Measurements from ENCODE around the gene GTF3C4.
"Not testable (repeated sequence)": the region's sequence is repeated elsewhere in the genome, so short reads cannot be mapped to it uniquely, and the experiment has no call there.

GTF3C4 gene

GRCh38 chr9:132711846-132712245, 41.6 kb downstream of the GTF3C4 start:
- H3K9me3 ChIP-seq (ENCODE audit: low read depth, low read length): no peaks in the 10 kb centered on the region
- H3K27ac ChIP-seq: no peak overlapping the region
- H3K36me3 ChIP-seq (ENCODE audit: insufficient read depth, low read length): no peaks in the 10 kb centered on the region
- DNase-seq (ENCODE audit: low read depth, low spot score): no peak
- no peak overlapping the region for H3K4me3 ChIP-seq
- no peak overlapping the region for H3K9ac ChIP-seq (ENCODE audit: insufficient read length)
- no peak for TF ChIP-seq POLR2AphosphoS5 (IDR thresholded peaks at IDR 0.05; ENCODE audit: borderline replicate concordance, low read depth, low read length)
- TF ChIP-seq EZH2 (IDR thresholded peaks at IDR 0.05): no peak
- no peak for TF ChIP-seq FOXP2 (optimal IDR thresholded peaks at IDR 0.05; ENCODE audit: control extremely low read depth, extremely low read length, insufficient read depth)

GRCh38 chr9:132712753-132713152, 42.5 kb downstream of the GTF3C4 start:
- TF ChIP-seq FOXP2 (optimal IDR thresholded peaks at IDR 0.05; ENCODE audit: control extremely low read depth, extremely low read length, insufficient read depth) (no peak), EZH2 (IDR thresholded peaks at IDR 0.05) (no peak), POLR2AphosphoS5 (IDR thresholded peaks at IDR 0.05; ENCODE audit: borderline replicate concordance, low read depth, low read length) (no peak)

GRCh38 chr9:132716007-132716406, 45.7 kb downstream of the GTF3C4 start:
- Histone ChIP-seq H3K9ac (ENCODE audit: insufficient read length) (no peak overlapping the region), H3K36me3 (ENCODE audit: insufficient read depth, low read length) (no peaks in the 10 kb centered on the region), H3K27ac (no peak overlapping the region), H3K9me3 (ENCODE audit: low read depth, low read length) (no peaks in the 10 kb centered on the region), H3K4me3 (no peak overlapping the region)
- TF ChIP-seq FOXP2 (optimal IDR thresholded peaks at IDR 0.05; ENCODE audit: control extremely low read depth, extremely low read length, insufficient read depth): no peak
- no peak for TF ChIP-seq EZH2 (IDR thresholded peaks at IDR 0.05)
- no peak for TF ChIP-seq POLR2AphosphoS5 (IDR thresholded peaks at IDR 0.05; ENCODE audit: borderline replicate concordance, low read depth, low read length)
- DNase-seq (ENCODE audit: low read depth, low spot score): no peak

More at GRCh38 chr9:132712753-132713152, 42.5 kb downstream of the GTF3C4 start:
- no peaks in the 10 kb centered on the region for H3K36me3 ChIP-seq (ENCODE audit: insufficient read depth, low read length)
- no peak overlapping the region for H3K9ac ChIP-seq (ENCODE audit: insufficient read length)
- no peak overlapping the region for H3K4me3 ChIP-seq
- no peak for DNase-seq (ENCODE audit: low read depth, low spot score)
- no peaks in the 10 kb centered on the region for H3K9me3 ChIP-seq (ENCODE audit: low read depth, low read length)
- H3K27ac ChIP-seq: no peak overlapping the region

GRCh38 chr9:132717326-132717945, 47.2 kb downstream of the GTF3C4 start:
- Histone ChIP-seq H3K9me3 (ENCODE audit: low read depth, low read length) (no peaks in the 10 kb centered on the region), H3K27ac (no peak overlapping the region), H3K36me3 (ENCODE audit: insufficient read depth, low read length) (no peaks in the 10 kb centered on the region), H3K9ac (ENCODE audit: insufficient read length) (no peak overlapping the region), H3K4me3 (no peak overlapping the region)
- DNase-seq (ENCODE audit: low read depth, low spot score): no peak
- TF ChIP-seq FOXP2 (optimal IDR thresholded peaks at IDR 0.05; ENCODE audit: control extremely low read depth, extremely low read length, insufficient read depth) (no peak), POLR2AphosphoS5 (IDR thresholded peaks at IDR 0.05; ENCODE audit: borderline replicate concordance, low read depth, low read length) (no peak), EZH2 (IDR thresholded peaks at IDR 0.05) (no peak)

GRCh38 chr9:132718381-132718928, 48.2 kb downstream of the GTF3C4 start:
- H3K36me3 ChIP-seq (ENCODE audit: insufficient read depth, low read length); DNase-seq (ENCODE audit: low read depth, low spot score); H3K4me3 ChIP-seq; H3K9ac ChIP-seq (ENCODE audit: insufficient read length); H3K27ac ChIP-seq; H3K9me3 ChIP-seq (ENCODE audit: low read depth, low read length): not testable (repeated sequence)

GRCh38 chr9:132721661-132722060, 51.4 kb downstream of the GTF3C4 start:
- Histone ChIP-seq H3K27ac (no peak overlapping the region), H3K36me3 (ENCODE audit: insufficient read depth, low read length) (no peaks in the 10 kb centered on the region), H3K9me3 (ENCODE audit: low read depth, low read length) (no peaks in the 10 kb centered on the region), H3K9ac (ENCODE audit: insufficient read length) (no peak overlapping the region), H3K4me3 (no peak overlapping the region)
- no peak for DNase-seq (ENCODE audit: low read depth, low spot score)
- TF ChIP-seq EZH2 (IDR thresholded peaks at IDR 0.05): no peak
- no peak for TF ChIP-seq POLR2AphosphoS5 (IDR thresholded peaks at IDR 0.05; ENCODE audit: borderline replicate concordance, low read depth, low read length)
- TF ChIP-seq FOXP2 (optimal IDR thresholded peaks at IDR 0.05; ENCODE audit: control extremely low read depth, extremely low read length, insufficient read depth): no peak

GRCh38 chr9:132722564-132723065, 52.4 kb downstream of the GTF3C4 start:
- Histone ChIP-seq H3K9me3 (ENCODE audit: low read depth, low read length) (no peaks in the 10 kb centered on the region), H3K9ac (ENCODE audit: insufficient read length) (no peak overlapping the region), H3K36me3 (ENCODE audit: insufficient read depth, low read length) (no peaks in the 10 kb centered on the region), H3K4me3 (no peak overlapping the region), H3K27ac (no peak overlapping the region)
- DNase-seq (ENCODE audit: low read depth, low spot score): no peak
- TF ChIP-seq FOXP2 (optimal IDR thresholded peaks at IDR 0.05; ENCODE audit: control extremely low read depth, extremely low read length, insufficient read depth) (no peak), POLR2AphosphoS5 (IDR thresholded peaks at IDR 0.05; ENCODE audit: borderline replicate concordance, low read depth, low read length) (no peak), EZH2 (IDR thresholded peaks at IDR 0.05) (no peak)

- TF ChIP-seq FOXP2 (optimal IDR thresholded peaks at IDR 0.05; ENCODE audit: control extremely low read depth, extremely low read length, insufficient read depth) (no peak), POLR2AphosphoS5 (IDR thresholded peaks at IDR 0.05; ENCODE audit: borderline replicate concordance, low read depth, low read length) (no peak), EZH2 (IDR thresholded peaks at IDR 0.05) (no peak)
- H3K9ac ChIP-seq (ENCODE audit: insufficient read length): no peak overlapping the region
- H3K36me3 ChIP-seq (ENCODE audit: insufficient read depth, low read length): no peaks in the 10 kb centered on the region
- H3K4me3 ChIP-seq: no peak overlapping the region
- H3K27ac ChIP-seq: no peak overlapping the region
- no peaks in the 10 kb centered on the region for H3K9me3 ChIP-seq (ENCODE audit: low read depth, low read length)
- DNase-seq (ENCODE audit: low read depth, low spot score): no peak
Measured at GRCh38 chr9:132723809-132724208, 53.5 kb downstream of the GTF3C4 start.

- H3K4me3 ChIP-seq: no peak overlapping the region
- H3K9ac ChIP-seq (ENCODE audit: insufficient read length): no peak overlapping the region
- DNase-seq (ENCODE audit: low read depth, low spot score): no peak
- H3K9me3 ChIP-seq (ENCODE audit: low read depth, low read length): no peaks in the 10 kb centered on the region
- no peak overlapping the region for H3K27ac ChIP-seq
- no peaks in the 10 kb centered on the region for H3K36me3 ChIP-seq (ENCODE audit: insufficient read depth, low read length)
- no peak for TF ChIP-seq EZH2 (IDR thresholded peaks at IDR 0.05)
- TF ChIP-seq FOXP2 (optimal IDR thresholded peaks at IDR 0.05; ENCODE audit: control extremely low read depth, extremely low read length, insufficient read depth): no peak
- TF ChIP-seq POLR2AphosphoS5 (IDR thresholded peaks at IDR 0.05; ENCODE audit: borderline replicate concordance, low read depth, low read length): no peak
Measured at GRCh38 chr9:132725306-132725705, 55.0 kb downstream of the GTF3C4 start.

Data from SK-N-MC (cell line).